Psoas muscle (tissue), 8 donors: ENCODE data around the gene ADCYAP1R1. TPM values are rescaled to one million over a fixed set of nuclear protein-coding genes. Genes with fewer than 3 reads are reported as not detected.
A peak's percentile ranks its signal among the peaks of the same experiment; 100 is the strongest.

Source experiments
- ATAC-seq, 4 donors: fragments of 200-7000 bp; cut with Tn5 transposase; one replicate each; pipeline ENCODE4 v1.9.1; 2020; ENCODE audit warnings: moderate library complexity in 3 of 4, mild to moderate bottlenecking in 2 of 4
- DNase-seq, 2 donors: peaks; one replicate each; pipeline ENCODE4 v3.0.0-alpha.2; 2020
- H3K27ac ChIP-seq: fragments of 200-600 bp; one replicate; pipeline ENCODE4 v1.8.0; 2022
- H3K27me3 ChIP-seq, 3 donors: fragments of 200-600 bp in 1 of 3; one replicate each; pipeline versions ENCODE4 v1.6.1 to v1.8.0; 2013 to 2022; ENCODE audit warnings: low read length in 2 of 3, mild to moderate bottlenecking in 2 of 3, moderate library complexity in 1 of 3; ENCODE audit not compliant: insufficient read depth in 3 of 3
- H3K36me3 ChIP-seq, 2 donors: fragments of 200-600 bp in 1 of 2; one replicate each; pipeline versions ENCODE4 v1.6.1 to v1.8.0; 2013 to 2022; ENCODE audit warnings: low read depth in 1 of 2, mild to moderate bottlenecking in 1 of 2, moderate library complexity in 1 of 2; ENCODE audit not compliant: insufficient read depth in 1 of 2
- H3K4me1 ChIP-seq: fragments of 200-600 bp; one replicate; pipeline ENCODE4 v1.8.0; 2022
- H3K4me3 ChIP-seq: fragments of 200-600 bp; one replicate; pipeline ENCODE4 v1.8.0; 2022; ENCODE audit warnings: mild to moderate bottlenecking
- H3K9me3 ChIP-seq: fragments of 200-600 bp; one replicate; pipeline ENCODE4 v1.8.0; 2022
- WGBS, 3 donors: extraction: QIAGEN DNeasy Blood & Tissue Kit; methylation state at CpG; one replicate each; pipeline versions ENCODE4 v1.1.6 to v1.1.7; 2013; 5-methylcytosine and 5-hydroxymethylcytosine counted together
- intact Hi-C, 2 donors: fragments of 100-400 bp; cut with DNase I; formaldehyde crosslinking; loops; one replicate each; pipeline versions ENCODE4 v1.11.0 to v1.14.2; 2022
- polyA plus RNA-seq, 3 donors: library from polyadenylated mRNA; stranded (reverse); fragments of 200-250 nt; gene quantifications; one replicate each; pipeline ENCODE4 v1.2.3, GENCODE V29; 2013
- total RNA-seq, 4 donors: library from RNA; stranded (reverse); fragmentation: NEBNext Ultra II Directional in 2 of 4; extraction: Animal tissue kit (Norgen Biotek cat#: 25700) in 2 of 4; gene quantifications; one replicate each; pipeline versions ENCODE4 v1.2.1 to v1.2.4, GENCODE V29; 2021 to 2023
- TF ChIP-seq, protein P1 (sequence below): fragments of 200-600 bp; IDR thresholded peaks from one replicate; pipeline ENCODE4 v1.8.0; 2022; ENCODE audit warnings: antibody characterized with exemption
- donor health status: healthy with polysubstance abuse.
- donor health status: DM: no; HTN: no; CAD: no; lungs with moderate emphysema.
- donor health status: Bipolar disorder and iron deficiency.
- donor health status: healthy.
- donor health status: DM: yes; HTN: yes; CAD: no.
- donor health status: DM: no; HTN: no; CAD: no.
- donor health status: DM: no; HTN: no; CAD: no.
- donor health status: DM: yes; HTN: yes; CAD: no.

ADCYAP1R1 gene
- total and polyA plus RNA-seq, 7 donors, result 0.40 to 6.6 (median 1.2) TPM

DNA sequence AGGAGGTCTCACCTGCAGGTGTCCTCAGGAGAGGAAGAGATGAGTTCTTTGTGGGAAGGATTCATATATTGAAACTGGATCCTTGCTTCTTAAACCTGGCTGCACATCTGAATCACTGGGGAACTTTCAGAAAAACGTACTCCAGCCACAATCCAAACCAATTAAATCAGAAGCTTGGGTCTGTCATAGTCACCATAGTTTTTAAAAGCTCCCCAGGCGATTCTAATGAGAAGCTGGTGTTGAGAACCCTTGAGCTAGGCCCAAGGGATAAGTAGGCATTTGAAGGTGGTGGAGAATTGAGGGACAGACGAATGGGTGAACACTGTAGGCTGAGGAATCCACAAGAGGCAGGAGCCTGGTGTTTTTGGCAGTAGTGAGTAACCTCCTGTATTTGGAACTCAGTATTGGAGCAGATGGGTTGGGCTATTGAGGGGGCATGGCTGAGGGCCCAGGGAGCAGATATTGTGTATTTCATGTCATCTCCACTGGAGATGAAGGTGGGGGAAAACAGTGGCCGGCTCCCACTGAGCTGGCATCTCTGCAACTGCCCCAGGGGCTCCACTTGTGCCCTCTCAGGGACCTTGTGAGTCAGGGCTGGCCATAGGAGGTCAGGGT is 14.5 kb downstream of the ADCYAP1R1 start:
- Histone ChIP-seq H3K4me1 (no peaks in the 10 kb centered on the region), H3K4me3 (no peak overlapping the region), H3K27ac (no peak overlapping the region), H3K9me3 (no peaks in the 10 kb centered on the region), H3K36me3 (no peaks in the 10 kb centered on the region), H3K27me3 (no peaks in the 10 kb centered on the region)
- intact Hi-C loops, result no loop called here
- ATAC-seq (no peak), DNase-seq (no peak)
- WGBS, 3 donors, result 61 to 79% (median 61%) methylated on average over 4 of the region's 4 CpGs
- TF ChIP-seq, protein P1, sequence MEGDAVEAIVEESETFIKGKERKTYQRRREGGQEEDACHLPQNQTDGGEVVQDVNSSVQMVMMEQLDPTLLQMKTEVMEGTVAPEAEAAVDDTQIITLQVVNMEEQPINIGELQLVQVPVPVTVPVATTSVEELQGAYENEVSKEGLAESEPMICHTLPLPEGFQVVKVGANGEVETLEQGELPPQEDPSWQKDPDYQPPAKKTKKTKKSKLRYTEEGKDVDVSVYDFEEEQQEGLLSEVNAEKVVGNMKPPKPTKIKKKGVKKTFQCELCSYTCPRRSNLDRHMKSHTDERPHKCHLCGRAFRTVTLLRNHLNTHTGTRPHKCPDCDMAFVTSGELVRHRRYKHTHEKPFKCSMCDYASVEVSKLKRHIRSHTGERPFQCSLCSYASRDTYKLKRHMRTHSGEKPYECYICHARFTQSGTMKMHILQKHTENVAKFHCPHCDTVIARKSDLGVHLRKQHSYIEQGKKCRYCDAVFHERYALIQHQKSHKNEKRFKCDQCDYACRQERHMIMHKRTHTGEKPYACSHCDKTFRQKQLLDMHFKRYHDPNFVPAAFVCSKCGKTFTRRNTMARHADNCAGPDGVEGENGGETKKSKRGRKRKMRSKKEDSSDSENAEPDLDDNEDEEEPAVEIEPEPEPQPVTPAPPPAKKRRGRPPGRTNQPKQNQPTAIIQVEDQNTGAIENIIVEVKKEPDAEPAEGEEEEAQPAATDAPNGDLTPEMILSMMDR, result no peak

DNA sequence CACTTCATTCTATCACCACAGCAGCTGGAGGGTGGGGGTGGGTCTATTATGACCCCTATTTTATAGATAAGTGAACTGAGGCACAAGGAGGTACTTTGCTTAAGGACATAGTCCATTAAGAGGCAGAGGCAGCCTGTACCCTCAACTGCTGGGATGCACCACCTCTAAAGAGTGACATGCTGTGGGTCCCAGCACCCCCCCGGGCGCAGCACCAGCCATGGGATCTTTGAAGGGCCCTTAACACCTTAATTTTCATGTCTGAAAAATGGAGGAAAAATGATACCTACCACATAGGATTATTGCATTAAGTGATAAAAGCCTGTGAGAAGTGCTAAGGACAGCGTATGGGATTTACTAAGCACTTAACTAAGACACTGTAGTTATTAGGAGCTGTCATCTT is 15.4 kb downstream of the ADCYAP1R1 start:
- H3K27ac ChIP-seq, result no peak overlapping the region
- intact Hi-C loops, result no loop called here
- no peaks in the 10 kb centered on the region for H3K4me1 ChIP-seq
- no peaks in the 10 kb centered on the region for H3K27me3 ChIP-seq
- H3K9me3 ChIP-seq, result no peaks in the 10 kb centered on the region
- WGBS, 3 donors, result 78 to 81% (median 81%) methylated on average over 3 of the region's 3 CpGs
- TF ChIP-seq, protein P1, result no peak
- no peaks in the 10 kb centered on the region for H3K36me3 ChIP-seq
- no peak for ATAC-seq
- DNase-seq, result peak in 1 of 2 donors; percentile 18
- H3K4me3 ChIP-seq, result no peak overlapping the region

DNA sequence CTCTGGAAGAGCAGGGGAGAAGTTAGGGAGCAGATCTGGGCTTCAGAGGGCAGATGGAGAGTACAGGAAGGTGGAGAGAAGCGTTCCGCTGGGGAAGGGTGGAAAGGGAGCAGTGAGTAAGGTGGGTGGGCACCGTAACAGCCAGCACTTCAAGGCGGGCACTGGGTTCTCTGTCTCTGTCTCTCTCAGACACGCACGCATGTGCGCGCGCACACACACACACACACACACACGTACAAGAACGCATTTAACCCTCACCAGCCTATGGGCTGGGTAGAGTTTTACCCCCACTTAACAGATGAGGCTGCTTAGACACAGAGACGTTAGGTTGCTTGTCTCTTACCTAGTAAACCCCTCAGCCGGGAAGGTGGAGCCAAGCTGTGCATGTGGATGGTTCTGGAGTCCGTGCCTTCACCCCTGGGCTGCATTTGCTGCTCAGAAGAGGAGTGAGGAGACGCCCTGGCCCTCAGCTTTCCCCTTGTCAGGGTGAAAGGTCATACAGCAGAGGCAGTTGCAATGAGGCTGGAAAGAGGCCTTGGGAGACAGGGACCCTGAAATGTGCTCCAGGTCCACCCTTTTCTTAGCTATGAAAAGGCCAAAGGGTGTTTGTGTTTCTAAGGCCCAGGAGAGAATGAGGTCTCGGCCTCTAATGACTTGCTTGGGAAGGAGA is 16.0 kb downstream of the ADCYAP1R1 start:
- Histone ChIP-seq H3K27ac (no peak overlapping the region), H3K36me3 (no peaks in the 10 kb centered on the region), H3K4me1 (no peaks in the 10 kb centered on the region), H3K27me3 (no peaks in the 10 kb centered on the region), H3K9me3 (no peaks in the 10 kb centered on the region), H3K4me3 (no peak overlapping the region)
- TF ChIP-seq, protein P1, result no peak
- peak in 1 of 2 donors; percentile 25 for DNase-seq
- no peak for ATAC-seq
- intact Hi-C loops, result no loop called here
- 90 to 97% (median 94%) methylated on average over 16 of the region's 16 CpGs for WGBS, 3 donors

DNA sequence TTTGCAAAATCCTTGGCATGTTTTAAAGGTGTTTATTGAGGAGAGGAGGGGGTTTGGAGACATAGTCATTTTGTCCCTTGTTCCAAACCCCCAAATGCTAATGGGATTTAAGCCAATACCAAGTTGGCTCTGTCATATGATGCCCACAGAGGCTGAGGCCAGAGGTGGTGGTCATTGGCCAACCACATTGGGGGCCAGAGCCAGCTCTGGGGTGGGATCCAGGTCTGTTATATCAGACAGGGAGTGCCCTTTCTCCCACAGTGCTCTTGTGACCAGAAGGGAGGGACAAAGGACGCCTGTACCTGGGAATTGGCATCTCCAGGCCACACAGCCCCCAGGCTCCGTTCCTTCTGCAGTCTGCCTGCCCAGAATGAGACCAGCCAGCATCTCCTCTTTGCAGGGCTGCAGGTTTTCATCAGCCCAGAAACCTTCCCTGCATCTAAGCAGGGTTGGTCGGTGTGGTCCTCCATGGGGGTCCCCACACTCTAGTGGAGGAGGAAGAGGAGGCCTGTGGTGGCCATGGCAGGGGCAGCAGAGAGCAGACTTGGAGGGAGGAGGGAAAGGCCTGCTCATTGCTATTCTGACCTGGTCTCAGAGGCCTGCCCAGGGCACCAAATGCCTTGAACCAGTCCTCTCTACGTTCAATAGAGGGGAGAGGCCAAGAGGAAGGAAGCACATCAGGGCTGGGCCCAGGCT is 17.9 kb downstream of the ADCYAP1R1 start:
- intact Hi-C loops, result no loop called here
- Histone ChIP-seq H3K36me3 (no peaks in the 10 kb centered on the region), H3K9me3 (no peaks in the 10 kb centered on the region), H3K4me1 (no peaks in the 10 kb centered on the region), H3K4me3 (no peak overlapping the region), H3K27me3 (peaks cover 0 to 2% (median 0%) of the 10 kb centered on the region in 3 donors), H3K27ac (no peak overlapping the region)
- TF ChIP-seq, protein P1, result no peak
- WGBS, 3 donors, result 64 to 80% (median 64%) methylated on average over 4 of the region's 4 CpGs
- DNase-seq, result peak in 1 of 2 donors; percentile 30
- no peak for ATAC-seq
